ENCODE data around the gene GTPBP4. TPM values are rescaled to one million over a fixed set of nuclear protein-coding genes. Genes with fewer than 3 reads are reported as not detected.

The GTPBP4 gene
- total and polyA plus RNA-seq, 4 donors, result 9.8 to 15.1 (median 12.1) TPM

DNA sequence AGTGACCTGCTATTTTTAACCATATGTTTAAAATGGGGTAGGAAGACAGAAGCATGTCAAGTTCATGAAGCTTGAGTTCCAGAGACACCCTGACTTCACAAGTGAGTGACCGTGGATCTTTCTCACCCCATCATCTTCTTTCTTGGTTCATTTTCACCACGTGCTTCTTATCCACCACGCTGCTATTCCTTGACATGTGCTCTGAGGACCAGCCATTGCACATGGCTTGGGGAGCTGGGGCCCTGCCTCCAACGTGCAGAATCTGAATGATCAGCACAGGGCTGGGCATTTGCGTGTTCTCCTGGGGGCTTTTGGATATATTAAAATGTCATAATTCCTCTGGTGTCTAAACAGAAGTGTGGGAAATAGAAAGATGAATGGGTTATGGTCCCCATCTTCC lies 25.0 kb upstream of the GTPBP4 start:
- H3K27ac ChIP-seq (ENCODE audit: low read depth in 1 of 2, low read length in 2 of 2), result no peak overlapping the region
- TF ChIP-seq GABPA (IDR thresholded peaks at IDR 0.05 in 1 of 2, conservative IDR thresholded peaks at IDR 0.05 in 1 of 2) (no peak), JUND (IDR thresholded peaks at IDR 0.05) (no peak), FOXA2 (IDR thresholded peaks at IDR 0.05) (no peak)
- H3K4me3 ChIP-seq (ENCODE audit: low read depth in 1 of 3, low read length in 3 of 3), result no peak overlapping the region
- no peak overlapping the region for H3K9ac ChIP-seq (ENCODE audit: low read depth in 1 of 2, low read length in 2 of 2)
- DNase-seq (ENCODE audit: low spot score), result no peak
- no peaks in the 10 kb centered on the region for H3K27me3 ChIP-seq (ENCODE audit: control insufficient read depth in 4 of 4, insufficient read depth in 4 of 4, low read length in 3 of 4)
- H3K9me3 ChIP-seq (ENCODE audit: control insufficient read depth in 4 of 4, low read length in 3 of 4), result no peaks in the 10 kb centered on the region
- 90% methylated on average over 5 of the region's 5 CpGs for WGBS
- H3K36me3 ChIP-seq (ENCODE audit: control insufficient read depth in 4 of 4, insufficient read depth in 3 of 4, low read depth in 1 of 4, low read length in 3 of 4), result no peaks in the 10 kb centered on the region
- H3K4me1 ChIP-seq (ENCODE audit: control insufficient read depth in 4 of 4, insufficient read depth in 4 of 4, low read length in 3 of 4), result no peaks in the 10 kb centered on the region

DNA sequence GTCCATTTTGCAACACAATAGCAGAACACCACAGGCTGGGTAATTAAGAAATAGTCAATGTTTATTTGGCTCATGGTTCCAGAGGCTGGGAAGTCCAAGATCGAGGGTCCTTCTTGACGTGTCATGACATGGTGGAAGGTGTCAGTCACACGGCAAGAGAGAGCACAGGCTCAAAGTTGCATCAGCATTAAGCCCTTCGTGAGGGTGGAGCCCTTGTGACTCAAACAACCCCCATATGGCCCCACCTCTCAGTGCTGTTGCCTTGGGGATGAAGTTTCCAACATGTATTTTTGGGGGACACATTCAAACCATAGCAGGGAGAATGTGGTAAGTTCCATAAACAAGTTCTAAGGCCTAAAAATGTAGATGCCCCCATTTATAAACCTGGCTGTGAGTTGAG lies 24.6 kb upstream of the GTPBP4 start:
- 97% methylated on average over 4 of the region's 4 CpGs for WGBS
- TF ChIP-seq, protein P1, sequence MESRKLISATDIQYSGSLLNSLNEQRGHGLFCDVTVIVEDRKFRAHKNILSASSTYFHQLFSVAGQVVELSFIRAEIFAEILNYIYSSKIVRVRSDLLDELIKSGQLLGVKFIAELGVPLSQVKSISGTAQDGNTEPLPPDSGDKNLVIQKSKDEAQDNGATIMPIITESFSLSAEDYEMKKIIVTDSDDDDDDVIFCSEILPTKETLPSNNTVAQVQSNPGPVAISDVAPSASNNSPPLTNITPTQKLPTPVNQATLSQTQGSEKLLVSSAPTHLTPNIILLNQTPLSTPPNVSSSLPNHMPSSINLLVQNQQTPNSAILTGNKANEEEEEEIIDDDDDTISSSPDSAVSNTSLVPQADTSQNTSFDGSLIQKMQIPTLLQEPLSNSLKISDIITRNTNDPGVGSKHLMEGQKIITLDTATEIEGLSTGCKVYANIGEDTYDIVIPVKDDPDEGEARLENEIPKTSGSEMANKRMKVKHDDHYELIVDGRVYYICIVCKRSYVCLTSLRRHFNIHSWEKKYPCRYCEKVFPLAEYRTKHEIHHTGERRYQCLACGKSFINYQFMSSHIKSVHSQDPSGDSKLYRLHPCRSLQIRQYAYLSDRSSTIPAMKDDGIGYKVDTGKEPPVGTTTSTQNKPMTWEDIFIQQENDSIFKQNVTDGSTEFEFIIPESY (IDR thresholded peaks at IDR 0.05), result no peak

GRCh38 chr10:964321-964987 lies 23.8 kb upstream of the GTPBP4 start:
- Histone ChIP-seq H3K27me3 (ENCODE audit: control insufficient read depth in 4 of 4, insufficient read depth in 4 of 4, low read length in 3 of 4) (no peaks in the 10 kb centered on the region), H3K4me1 (ENCODE audit: control insufficient read depth in 4 of 4, insufficient read depth in 4 of 4, low read length in 3 of 4) (no peaks in the 10 kb centered on the region), H3K27ac (ENCODE audit: low read depth in 1 of 2, low read length in 2 of 2) (no peak overlapping the region), H3K9ac (ENCODE audit: low read depth in 1 of 2, low read length in 2 of 2) (no peak overlapping the region), H3K36me3 (ENCODE audit: control insufficient read depth in 4 of 4, insufficient read depth in 3 of 4, low read depth in 1 of 4, low read length in 3 of 4) (no peaks in the 10 kb centered on the region), H3K9me3 (ENCODE audit: control insufficient read depth in 4 of 4, low read length in 3 of 4) (no peaks in the 10 kb centered on the region), H3K4me3 (ENCODE audit: low read depth in 1 of 3, low read length in 3 of 3) (no peak overlapping the region)
- DNase-seq (ENCODE audit: low spot score), result no peak
- no peak for TF ChIP-seq FOXA1 (IDR thresholded peaks at IDR 0.05)
- TF ChIP-seq, protein P2, sequence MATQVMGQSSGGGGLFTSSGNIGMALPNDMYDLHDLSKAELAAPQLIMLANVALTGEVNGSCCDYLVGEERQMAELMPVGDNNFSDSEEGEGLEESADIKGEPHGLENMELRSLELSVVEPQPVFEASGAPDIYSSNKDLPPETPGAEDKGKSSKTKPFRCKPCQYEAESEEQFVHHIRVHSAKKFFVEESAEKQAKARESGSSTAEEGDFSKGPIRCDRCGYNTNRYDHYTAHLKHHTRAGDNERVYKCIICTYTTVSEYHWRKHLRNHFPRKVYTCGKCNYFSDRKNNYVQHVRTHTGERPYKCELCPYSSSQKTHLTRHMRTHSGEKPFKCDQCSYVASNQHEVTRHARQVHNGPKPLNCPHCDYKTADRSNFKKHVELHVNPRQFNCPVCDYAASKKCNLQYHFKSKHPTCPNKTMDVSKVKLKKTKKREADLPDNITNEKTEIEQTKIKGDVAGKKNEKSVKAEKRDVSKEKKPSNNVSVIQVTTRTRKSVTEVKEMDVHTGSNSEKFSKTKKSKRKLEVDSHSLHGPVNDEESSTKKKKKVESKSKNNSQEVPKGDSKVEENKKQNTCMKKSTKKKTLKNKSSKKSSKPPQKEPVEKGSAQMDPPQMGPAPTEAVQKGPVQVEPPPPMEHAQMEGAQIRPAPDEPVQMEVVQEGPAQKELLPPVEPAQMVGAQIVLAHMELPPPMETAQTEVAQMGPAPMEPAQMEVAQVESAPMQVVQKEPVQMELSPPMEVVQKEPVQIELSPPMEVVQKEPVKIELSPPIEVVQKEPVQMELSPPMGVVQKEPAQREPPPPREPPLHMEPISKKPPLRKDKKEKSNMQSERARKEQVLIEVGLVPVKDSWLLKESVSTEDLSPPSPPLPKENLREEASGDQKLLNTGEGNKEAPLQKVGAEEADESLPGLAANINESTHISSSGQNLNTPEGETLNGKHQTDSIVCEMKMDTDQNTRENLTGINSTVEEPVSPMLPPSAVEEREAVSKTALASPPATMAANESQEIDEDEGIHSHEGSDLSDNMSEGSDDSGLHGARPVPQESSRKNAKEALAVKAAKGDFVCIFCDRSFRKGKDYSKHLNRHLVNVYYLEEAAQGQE (IDR thresholded peaks at IDR 0.05), result no peak
- TF ChIP-seq RAD21 (IDR thresholded peaks at IDR 0.05), result no peak
- no peak for TF ChIP-seq FOXA2 (IDR thresholded peaks at IDR 0.05)
- no peak for TF ChIP-seq TAF1 (conservative IDR thresholded peaks at IDR 0.05)
- no peak for TF ChIP-seq HNF4G (IDR thresholded peaks at IDR 0.05)
- TF ChIP-seq GABPA (IDR thresholded peaks at IDR 0.05 in 1 of 2, conservative IDR thresholded peaks at IDR 0.05 in 1 of 2), result no peak
- TF ChIP-seq CTCF (IDR thresholded peaks at IDR 0.05; ENCODE audit: low read depth, low read length, missing input control), result no peak
- TF ChIP-seq HNF4A (conservative IDR thresholded peaks at IDR 0.05), result no peak
- TF ChIP-seq, protein P1 (IDR thresholded peaks at IDR 0.05), result no peak
- TF ChIP-seq YY1 (IDR thresholded peaks at IDR 0.05), result no peak
- TF ChIP-seq JUND (IDR thresholded peaks at IDR 0.05), result no peak
- TF ChIP-seq ATF3 (IDR thresholded peaks at IDR 0.05), result no peak
- no peak for TF ChIP-seq MAX (IDR thresholded peaks at IDR 0.05)
- 69% methylated on average over 15 of the region's 15 CpGs for whole genome bisulfite sequencing

More for the DNA sequence above, 24.6 kb upstream of the GTPBP4 start:
- no peak overlapping the region for H3K4me3 ChIP-seq (ENCODE audit: low read depth in 1 of 3, low read length in 3 of 3)
- no peak overlapping the region for H3K9ac ChIP-seq (ENCODE audit: low read depth in 1 of 2, low read length in 2 of 2)
- H3K4me1 ChIP-seq (ENCODE audit: control insufficient read depth in 4 of 4, insufficient read depth in 4 of 4, low read length in 3 of 4), result no peaks in the 10 kb centered on the region
- no peak overlapping the region for H3K27ac ChIP-seq (ENCODE audit: low read depth in 1 of 2, low read length in 2 of 2)
- no peaks in the 10 kb centered on the region for H3K27me3 ChIP-seq (ENCODE audit: control insufficient read depth in 4 of 4, insufficient read depth in 4 of 4, low read length in 3 of 4)
- H3K9me3 ChIP-seq (ENCODE audit: control insufficient read depth in 4 of 4, low read length in 3 of 4), result no peaks in the 10 kb centered on the region
- DNase-seq (ENCODE audit: low spot score), result no peak
- H3K36me3 ChIP-seq (ENCODE audit: control insufficient read depth in 4 of 4, insufficient read depth in 3 of 4, low read depth in 1 of 4, low read length in 3 of 4), result no peaks in the 10 kb centered on the region
